GM06990 (cell line): ENCODE results near the gene OPRL1.
"Not testable (repeated sequence)": the region's sequence is repeated elsewhere in the genome, so short reads cannot be mapped to it uniquely, and the experiment has no call there.

ENCODE experiments used
- DNase-seq: peaks from one replicate; pipeline ENCODE4 v3.0.0-alpha.2; 2011; ENCODE audit not compliant: insufficient read length; ENCODE audit errors: extremely low read depth
- H3K27me3 ChIP-seq: replicated peaks from 2 replicates; pipeline ENCODE4 v1.6.0; 2011; ENCODE audit warnings: low read length; ENCODE audit not compliant: control insufficient read depth, insufficient read depth
- H3K36me3 ChIP-seq: 2 replicates; pipeline ENCODE4 v1.5.1; 2011; ENCODE audit warnings: low read length; ENCODE audit not compliant: control insufficient read depth, insufficient read depth
- H3K4me3 ChIP-seq: replicated peaks from 2 replicates; pipeline ENCODE4 v1.5.1; 2011; ENCODE audit warnings: low read depth, mild to moderate bottlenecking, control low read depth, low read length
- CTCF ChIP-seq: IDR thresholded peaks from 2 replicates; pipeline ENCODE4 v1.5.1; 2011; ENCODE audit warnings: low read length, control low read depth, mild to moderate bottlenecking, inconsistent platforms; ENCODE audit not compliant: insufficient read depth, poor library complexity, severe bottlenecking

The OPRL1 gene

GRCh38 chr20:64129146-64129782 is 49.4 kb downstream of the OPRL1 start:
- Histone ChIP-seq H3K36me3 (no peaks in the 10 kb centered on the region), H3K27me3 (no peaks in the 10 kb centered on the region; the same call in 1 of the 2 replicates), H3K4me3 (no peak overlapping the region)
- no peak for DNase-seq
- no peak for TF ChIP-seq CTCF

- DNase-seq: no peak
- H3K27me3 ChIP-seq: no peaks in the 10 kb centered on the region; the same call in 1 of the 2 replicates
- no peak overlapping the region for H3K4me3 ChIP-seq
- no peak for TF ChIP-seq CTCF
- no peaks in the 10 kb centered on the region for H3K36me3 ChIP-seq
Measured at GRCh38 chr20:64130271-64130670, 50.4 kb downstream of the OPRL1 start.

- no peak for TF ChIP-seq CTCF
- no peak for DNase-seq
- Histone ChIP-seq H3K27me3 (no peaks in the 10 kb centered on the region), H3K36me3 (no peaks in the 10 kb centered on the region), H3K4me3 (no peak overlapping the region)
Measured at GRCh38 chr20:64130876-64131275, 51.0 kb downstream of the OPRL1 start.

- DNase-seq: no peak
- H3K36me3 ChIP-seq: no peaks in the 10 kb centered on the region
- no peaks in the 10 kb centered on the region for H3K27me3 ChIP-seq
- TF ChIP-seq CTCF: no peak
- H3K4me3 ChIP-seq: no peak overlapping the region
Measured at GRCh38 chr20:64131406-64131805, 51.5 kb downstream of the OPRL1 start.

- no peaks in the 10 kb centered on the region for H3K36me3 ChIP-seq
- DNase-seq: no peak
- peak; percentile 28 for TF ChIP-seq CTCF
- no peaks in the 10 kb centered on the region for H3K27me3 ChIP-seq
- no peak overlapping the region for H3K4me3 ChIP-seq
Measured at GRCh38 chr20:64133951-64134407, 54.1 kb downstream of the OPRL1 start.

- H3K27me3 ChIP-seq, H3K4me3 ChIP-seq, DNase-seq: not testable (repeated sequence)
Measured at GRCh38 chr20:64134744-64135143, 54.9 kb downstream of the OPRL1 start.

More at GRCh38 chr20:64134744-64135143, 54.9 kb downstream of the OPRL1 start:
- H3K36me3 ChIP-seq: not testable (repeated sequence)
